GM19023 (cell line): ENCODE data around the gene PGA4.
"Not testable (repeated sequence)": the region's sequence is repeated elsewhere in the genome, so short reads cannot be mapped to it uniquely, and the experiment has no call there.

Source experiments
- ATAC-seq: cut with Tn5 transposase; IDR thresholded peaks from one replicate; pipeline ENCODE4 v1.9.1; 2021; ENCODE audit warnings: mild to moderate bottlenecking, moderate library complexity; ENCODE audit not compliant: unreplicated experiment

Gene PGA4

DNA sequence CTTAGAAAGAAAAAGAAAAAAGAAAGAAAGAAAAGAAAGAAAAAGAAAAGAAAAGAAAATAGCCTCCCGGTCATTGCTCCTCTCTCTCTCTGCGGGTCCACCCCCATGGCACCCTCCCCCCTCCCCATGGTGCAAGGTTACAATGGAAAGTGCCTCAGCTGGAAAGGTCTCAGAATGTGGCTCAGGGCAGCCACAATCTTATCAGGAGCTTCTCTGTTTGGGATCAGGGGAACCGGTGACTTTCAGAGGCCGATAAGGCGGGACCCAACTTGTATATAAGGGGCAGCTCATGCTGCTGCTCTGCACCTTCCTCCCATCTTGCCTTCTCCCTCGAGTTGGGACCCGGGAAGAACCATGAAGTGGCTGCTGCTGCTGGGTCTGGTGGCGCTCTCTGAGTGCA lies at the start of gene PGA4:
PGA4 (plus strand) TSS at position 301 of the 400 bp plus-strand sequence; CDS start at position 355, 54 bp downstream.
- not testable (repeated sequence) for ATAC-seq

DNA sequence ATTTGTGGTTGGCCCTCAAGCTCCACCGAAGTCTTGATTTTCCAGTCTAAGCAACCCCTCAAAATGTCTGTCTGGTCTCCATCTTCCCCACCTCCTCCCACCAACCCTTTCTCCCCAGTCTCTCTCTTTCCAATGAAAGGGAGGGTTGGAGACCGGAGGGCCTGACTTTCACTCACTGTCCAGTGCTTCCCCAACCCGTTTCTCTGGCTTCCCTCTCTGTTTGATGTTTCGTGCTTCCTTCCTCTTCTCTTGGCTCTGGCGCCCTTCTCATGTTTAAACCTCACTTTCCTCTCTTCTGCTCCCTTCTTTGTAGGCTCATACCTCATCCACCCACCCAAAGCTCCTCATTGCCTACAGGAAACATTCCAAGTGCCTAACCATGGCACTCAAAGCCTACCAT lies 49.8 kb upstream of the PGA4 start:
- ATAC-seq, result no peak

DNA sequence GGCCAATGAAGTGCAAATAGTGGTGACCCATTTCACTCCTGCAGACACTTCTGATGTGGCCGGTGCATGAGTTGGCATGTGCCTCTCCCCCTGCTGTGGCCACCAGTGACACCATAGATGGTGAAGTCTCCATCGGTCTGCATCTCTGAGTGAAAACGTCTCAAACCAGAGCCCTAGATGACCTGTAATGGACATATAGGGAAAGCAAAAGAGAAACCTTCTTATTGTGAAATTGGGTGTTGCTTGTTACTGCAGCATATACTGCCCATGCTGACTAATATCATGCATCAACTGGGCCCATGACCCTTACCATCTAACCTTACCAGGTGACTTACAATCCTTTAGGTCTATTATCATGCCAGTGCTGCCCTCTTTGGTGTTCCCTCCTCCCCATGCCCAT lies 49.3 kb upstream of the PGA4 start:
- no peak for ATAC-seq

DNA sequence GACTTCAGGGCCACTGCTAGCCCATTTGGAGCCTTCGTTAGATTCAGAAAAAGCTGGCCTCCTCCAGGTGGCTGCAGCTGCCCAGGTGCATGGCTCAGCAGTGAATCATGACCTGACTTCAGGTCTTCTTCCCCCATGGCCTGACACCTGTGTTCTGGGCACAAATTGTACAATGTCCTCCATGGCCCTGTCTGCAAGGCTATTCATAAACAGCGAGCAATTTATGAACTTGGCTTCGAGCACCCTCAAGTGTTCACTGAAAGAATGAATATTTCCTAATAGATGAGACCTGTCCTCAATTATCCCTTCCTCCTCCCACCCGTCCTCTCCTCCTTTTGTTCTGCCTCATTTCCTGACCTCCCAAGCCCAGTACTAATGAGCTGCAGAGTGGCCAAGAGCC lies 48.7 kb upstream of the PGA4 start:
- ATAC-seq, result no peak

DNA sequence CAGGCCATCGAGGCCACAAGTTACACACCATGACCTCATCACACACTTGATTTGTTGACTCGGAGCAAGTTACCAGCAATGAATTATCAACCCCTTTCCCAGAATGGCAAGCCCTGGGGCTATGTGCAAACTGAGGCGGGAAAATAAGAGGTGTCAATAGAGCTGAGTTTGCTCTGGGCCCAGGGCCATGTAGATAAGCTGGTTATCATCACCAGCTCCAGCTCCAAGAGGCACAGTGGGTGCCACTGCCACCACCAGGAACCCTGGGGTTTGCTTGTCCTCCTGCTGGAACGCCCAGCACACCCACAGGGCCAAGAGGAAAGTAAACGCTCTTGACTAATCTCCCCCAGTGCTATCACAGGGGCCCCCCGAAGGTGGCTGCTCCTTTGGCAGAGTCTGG lies 47.9 kb upstream of the PGA4 start:
- ATAC-seq, result no peak

DNA sequence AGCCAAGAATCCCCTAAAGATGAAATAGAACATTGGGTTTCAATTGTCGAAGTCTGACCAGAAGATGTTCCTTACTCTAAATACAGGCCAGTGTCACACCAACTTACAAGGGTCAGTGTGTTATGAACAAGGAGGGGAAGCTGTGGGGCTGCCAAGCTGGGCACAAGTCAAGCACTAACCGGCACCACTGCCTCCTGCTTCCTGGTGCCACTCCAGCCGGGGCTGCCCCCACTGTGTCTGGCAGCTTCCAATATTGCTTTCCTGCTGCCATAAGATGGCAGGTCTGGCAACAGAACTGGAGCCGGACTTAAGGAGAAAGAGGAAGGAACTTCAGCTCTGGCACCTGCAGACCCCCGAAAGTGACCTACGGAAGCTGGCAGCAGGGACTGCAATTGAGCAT lies 47.2 kb upstream of the PGA4 start:
- no peak for ATAC-seq

DNA sequence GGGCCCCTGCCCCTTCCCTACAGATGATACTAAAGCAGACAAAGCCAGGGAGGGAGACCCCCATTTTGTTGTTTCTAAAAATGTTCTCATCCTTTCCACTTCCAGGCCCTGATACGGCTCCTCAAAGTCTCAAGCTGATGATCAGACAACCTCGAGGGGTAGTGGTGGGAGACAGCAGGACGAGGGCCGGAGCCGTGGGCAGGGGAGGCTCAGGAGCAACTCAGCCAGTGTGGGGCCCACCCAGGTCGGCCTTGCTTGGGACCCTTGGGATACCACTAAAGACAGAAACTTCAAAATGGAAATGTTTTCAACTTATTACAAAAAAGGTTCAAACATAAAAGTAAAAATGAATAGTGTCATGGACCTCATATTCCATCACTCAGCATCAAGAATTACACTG lies 45.7 kb upstream of the PGA4 start:
- no peak for ATAC-seq

DNA sequence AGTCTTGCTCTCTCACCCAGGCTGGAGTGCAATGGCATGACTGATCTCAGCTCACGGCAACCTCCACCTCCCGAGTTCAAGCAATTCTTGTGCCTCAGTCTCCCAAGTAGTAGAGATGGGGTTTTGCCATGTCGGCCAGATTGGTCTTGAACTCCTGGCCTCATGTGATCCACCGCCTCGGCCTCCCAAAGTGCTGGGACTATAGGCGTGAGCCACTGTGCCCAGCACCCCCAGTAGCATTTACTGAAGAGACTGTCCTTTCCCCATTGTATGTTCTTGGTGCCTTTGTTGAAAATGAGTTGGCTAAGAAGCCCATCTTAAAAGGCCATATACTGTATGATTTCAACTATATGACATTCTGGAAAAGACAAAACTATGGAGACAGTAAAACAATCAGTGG lies 41.9 kb upstream of the PGA4 start:
- ATAC-seq, result not testable (repeated sequence)

DNA sequence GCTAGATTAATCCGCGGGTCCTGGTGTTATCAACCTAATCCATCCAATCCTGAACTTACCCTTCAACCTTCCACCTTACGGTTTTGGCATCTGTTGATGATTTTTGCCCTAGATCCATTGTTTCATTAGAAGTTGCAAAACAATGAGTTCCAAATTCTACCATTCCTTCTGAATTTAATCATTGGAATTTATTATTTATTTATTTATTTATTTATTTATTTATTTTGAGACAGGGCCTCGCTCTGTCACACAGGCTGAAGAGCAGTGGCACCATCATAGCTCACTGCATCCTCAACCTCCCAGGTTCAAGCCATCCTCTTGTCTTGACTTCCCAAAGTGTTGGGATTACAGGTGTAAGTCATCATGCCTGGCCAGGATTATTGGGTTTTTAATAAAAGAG lies 40.7 kb upstream of the PGA4 start:
- ATAC-seq, result no peak

DNA sequence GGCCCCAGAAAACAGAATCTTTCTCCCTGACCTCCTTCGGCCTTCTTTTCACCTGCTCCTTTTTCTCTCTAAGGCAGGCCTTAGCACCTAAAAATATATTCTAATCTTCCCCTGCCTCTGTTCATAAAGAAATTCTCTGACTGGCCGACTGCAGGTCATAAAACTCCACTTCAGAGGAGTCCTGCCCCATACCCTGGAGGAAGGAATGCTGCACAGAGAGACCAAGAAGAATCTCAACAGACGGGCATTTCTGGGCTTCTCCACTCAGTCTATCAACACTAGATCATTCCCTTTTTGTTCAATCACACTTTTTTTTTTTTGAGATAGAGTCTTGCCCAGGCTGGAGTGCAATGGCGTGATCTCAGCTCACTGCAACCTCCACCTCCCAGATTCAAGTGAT lies 38.5 kb upstream of the PGA4 start:
- ATAC-seq, result no peak

DNA sequence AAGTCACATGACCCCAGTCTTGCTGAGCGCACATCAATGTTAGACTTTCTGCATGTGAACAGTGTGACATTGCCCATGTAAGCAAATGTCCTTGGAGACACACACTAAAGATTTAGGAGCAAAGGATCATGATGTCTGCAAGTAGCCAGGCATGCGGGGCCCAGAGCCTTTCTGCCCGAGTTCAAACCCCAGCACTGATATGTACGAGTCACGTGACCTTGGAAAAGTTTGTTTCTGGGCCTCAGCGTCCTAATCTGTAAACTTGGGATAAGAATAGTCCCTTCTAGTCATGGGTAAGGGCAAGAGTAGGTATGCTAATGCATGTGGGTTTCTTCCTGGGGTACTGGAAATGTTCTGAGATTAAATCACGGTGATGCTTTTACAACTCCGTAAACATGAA lies 35.6 kb upstream of the PGA4 start:
- no peak for ATAC-seq

DNA sequence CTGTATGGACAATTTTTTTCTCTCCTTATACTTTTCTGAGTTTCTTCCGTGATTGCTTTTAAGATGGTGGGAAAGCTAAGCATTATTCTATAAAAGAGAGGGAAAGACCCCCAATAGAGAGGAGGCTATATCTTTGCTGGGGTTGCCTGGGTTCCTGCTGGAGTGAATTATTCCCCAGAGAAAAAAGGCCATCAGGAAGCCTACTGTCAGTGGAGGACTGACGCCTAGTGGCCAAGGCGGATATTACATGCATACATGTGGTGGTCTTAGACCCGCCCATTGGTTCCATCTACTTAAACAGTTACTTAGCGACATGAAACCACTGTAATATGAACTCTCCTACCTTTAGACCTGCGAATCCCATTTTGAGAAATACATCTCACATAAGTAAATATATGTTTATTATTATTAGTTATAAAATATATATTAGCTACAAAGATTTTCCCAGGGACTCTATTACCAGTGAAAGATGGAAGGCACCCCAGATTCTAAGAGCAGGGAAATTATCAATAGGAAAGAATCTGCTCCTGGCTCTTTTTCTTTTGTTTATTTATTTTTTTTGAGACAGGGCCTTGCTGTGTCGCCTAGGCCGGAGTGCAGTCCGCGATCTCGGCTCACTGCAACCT lies 34.5 kb upstream of the PGA4 start:
- no peak for ATAC-seq

DNA sequence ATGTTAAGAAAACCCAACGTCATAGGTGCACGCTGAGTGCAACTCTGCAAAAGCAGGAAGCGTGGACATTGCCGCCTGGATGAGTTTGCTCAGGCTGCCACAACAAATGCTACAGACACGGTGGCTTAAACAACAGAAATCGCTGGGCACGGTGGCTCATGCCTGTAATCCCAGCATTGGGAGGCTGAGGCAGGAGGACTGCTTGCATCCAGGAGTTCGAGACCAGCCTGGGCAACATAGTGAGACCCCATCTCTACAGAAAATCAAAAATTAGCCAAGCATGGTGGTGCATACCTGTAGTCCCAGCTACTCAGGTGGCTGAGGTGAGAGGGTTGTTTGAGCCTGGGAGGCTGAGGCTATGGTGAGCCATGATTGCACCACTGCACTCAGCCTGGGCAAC lies 32.2 kb upstream of the PGA4 start:
- no peak for ATAC-seq

DNA sequence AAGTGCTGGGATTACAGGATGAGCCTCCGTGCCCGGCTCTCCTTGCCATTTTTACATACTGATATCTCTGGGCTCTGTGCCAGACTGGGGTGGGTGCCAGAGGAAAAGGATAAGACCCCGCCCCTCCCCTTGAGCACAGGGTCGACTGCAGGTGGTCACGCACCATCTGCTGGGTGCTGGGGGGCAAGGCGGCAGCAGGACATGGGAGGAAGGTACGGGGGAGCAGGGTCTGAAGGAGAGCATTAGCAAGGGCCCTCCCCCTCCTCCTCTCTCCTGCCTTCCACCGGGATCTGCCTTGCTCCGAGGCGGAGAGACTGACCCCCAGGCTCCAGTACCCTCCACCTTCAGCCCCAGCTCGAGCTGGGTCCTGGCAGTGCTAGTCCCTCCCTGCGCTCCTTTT lies 28.6 kb upstream of the PGA4 start:
- no peak for ATAC-seq

DNA sequence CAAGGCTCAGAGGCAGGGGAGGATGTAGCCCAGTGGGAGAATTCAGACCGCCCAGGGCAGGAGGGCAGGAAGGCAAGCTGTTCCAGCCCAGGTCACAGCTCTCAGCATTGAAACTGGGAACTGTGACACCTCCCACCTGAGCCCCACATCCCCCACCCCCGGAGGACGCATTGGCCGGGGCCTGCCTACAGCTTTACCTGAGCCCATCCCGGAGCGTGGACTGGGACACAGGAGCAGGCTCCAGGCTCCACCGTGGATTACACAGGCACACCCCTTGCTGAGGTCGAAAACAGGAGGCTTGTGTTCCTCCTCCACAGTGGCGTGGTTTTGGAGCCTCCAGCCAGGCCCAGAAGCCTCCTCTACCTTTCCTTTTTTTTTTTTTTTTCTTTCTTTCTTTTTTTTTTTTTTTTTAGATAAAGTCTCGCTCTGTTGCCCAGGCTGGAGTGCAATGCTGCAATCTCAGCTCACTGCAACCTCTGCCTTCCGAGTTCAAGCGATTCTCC lies 27.9 kb upstream of the PGA4 start:
- ATAC-seq, result no peak

DNA sequence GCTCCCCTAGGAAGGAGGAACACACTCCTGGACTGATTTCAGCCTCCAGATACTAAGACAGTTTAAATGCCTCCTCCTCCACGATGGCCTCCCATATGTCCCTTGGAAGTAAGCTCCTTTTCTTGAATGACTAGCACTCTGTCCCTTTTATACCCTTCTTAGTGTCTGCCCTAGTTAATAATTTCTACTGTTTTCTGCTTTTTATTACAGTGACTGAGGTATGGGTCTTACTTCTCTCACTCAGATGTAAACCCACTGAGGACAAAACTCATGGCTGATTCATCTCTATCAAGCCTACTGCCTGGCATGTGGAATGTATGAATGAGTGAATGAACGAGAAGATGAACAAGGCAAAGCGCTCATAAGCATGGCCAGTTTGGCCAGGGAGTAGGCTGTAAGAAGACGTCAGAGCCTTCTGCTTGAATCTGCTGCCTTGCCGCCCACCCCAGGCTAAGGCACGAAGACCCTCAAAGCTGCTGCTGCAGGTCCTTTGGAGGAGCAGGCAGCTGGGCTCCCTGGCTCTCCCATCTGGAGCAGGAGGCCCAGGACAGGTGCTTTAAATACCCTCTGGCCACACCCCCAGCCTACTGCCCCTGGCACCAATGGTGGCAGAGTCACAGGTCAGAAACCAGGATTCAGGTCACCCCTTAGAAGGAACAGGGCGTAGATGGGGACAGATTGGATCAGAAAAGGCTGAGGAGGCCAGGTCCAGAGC lies 27.0 kb upstream of the PGA4 start:
- no peak for ATAC-seq

DNA sequence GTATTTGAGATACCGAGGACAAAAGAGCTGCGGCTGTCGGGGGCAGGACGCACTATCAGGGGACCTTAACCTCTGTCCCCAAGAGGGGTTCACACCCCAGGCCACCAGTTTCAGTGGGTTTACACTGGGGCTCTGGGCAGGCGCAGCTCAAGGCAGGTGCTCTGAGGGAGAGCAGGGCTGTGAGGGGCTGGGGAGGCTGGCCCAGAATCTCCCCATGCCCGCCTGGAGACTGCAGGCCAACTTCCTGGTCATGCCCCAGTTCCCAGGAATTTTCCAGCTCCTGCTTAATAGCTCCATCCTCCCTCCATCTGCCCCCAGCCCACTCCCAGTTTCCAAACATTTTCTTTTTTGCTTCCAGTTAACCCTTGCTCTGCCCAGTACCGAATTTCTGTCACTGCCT lies 26.4 kb upstream of the PGA4 start:
- ATAC-seq, result no peak

DNA sequence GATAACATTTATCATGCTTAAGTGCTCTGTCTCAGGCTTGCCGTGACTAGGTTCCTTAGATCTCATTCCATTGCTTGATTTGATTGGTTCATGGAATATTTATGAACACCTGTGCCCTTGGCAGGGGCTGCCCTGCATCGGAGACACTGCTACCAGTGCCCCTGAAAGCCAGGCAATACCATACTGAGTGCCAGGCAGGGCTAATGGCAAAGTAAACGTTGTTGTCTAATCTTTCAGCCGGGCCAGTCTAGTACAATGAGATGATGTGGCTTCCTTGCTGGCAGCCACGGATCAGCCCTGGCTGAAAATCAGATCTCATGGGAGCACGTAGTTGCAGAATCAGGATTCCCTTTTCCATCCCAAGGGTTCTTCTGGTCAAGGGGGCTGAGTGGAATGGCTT lies 23.8 kb upstream of the PGA4 start:
- ATAC-seq, result no peak

DNA sequence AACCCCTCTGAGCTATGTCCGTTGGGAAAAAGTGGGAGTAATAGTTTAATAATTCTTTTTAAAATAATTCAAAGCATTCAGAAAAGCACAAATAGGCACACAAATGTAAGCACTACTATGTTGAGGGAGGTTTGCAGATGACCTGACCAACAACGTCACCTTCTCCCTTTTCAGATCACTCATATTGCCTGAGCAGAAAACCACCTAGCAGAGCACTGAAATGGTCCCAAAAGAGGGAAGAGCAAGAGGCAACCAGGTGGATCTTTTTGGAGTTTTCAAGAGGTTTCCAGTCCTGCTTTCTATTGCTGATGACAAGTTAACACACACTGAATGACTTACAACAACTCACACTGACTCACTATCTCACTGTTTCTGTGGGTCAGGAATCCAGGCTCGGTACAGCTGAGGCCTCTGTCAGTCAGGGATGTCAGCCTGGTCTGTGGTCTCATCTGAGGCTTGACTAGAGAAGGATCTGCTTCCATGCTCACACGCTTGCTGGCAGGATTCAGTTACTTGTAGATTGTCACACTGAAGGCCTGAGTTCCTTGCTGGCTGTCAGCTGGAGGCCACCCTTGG lies 23.1 kb upstream of the PGA4 start:
- ATAC-seq, result no peak

DNA sequence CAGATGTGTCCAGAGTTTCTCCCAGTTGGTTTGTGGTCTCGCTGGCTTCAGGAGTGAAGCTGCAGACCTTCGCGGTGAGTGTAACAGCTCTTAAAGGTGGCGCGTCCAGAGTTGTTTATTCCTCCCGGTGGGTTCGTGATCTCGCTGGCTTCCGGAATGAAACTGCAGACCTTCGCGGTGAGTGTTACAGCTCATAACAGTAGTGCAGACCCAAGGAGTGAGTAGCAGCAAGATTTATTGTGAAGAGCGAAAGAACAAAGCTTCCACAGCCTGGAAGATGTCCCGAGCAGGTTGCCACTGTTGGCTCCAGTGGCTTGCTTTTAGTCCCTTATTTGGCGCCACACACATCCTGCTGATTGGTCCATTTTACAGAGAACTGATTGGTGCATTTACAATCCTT lies 20.7 kb upstream of the PGA4 start:
- no peak for ATAC-seq

DNA sequence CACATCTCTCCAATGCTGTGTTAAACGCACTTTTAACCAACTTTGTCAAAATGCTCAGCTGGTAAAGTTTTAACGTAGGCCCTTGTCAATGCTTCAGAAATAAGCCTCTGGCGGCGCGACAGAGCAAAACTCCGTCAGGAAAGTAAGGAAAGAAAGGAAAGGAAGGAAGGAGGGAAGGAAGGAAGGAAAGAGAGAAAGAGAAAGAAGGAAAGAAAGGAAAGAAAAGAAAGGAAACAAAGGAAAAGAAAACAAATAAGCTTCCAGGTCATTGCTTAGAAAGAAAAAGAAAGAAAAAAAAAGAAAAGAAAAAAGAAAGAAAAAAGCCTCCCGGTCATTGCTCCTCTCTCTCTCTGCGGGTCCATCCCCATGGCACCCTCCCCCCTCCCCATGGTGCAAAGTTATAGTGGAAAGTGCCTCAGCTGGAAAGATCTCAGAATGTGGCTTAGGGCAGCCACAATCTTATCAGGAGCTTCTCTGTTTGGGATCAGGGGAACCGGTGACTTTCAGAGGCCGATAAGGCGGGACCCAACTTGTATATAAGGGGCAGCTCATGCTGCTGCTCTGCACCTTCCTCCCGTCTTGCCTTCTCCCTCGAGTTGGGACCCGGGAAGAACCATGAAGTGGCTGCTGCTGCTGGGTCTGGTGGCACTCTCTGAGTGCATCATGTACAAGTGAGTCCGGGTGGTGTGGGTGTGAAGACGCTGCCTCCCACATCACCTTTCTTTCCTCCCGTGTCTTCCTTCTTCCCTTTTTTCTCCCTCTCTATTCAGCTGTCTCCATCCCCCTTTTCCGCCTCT lies 19.0 kb upstream of the PGA4 start, which contains the start of gene PGA3:
PGA3 (plus strand) TSS at position 566 of the 797 bp plus-strand sequence; CDS start at position 616, 50 bp downstream.
- ATAC-seq, result not testable (repeated sequence)
